GM23338 (cell line): Measurements from ENCODE around the gene MRGPRG. TPM values are rescaled to one million over a fixed set of nuclear protein-coding genes. Genes with fewer than 3 reads are reported as not detected.

Source experiments
- CREB1 ChIP-seq: fragments of 250-450 bp; sonication (Bioruptor Pico); IDR thresholded peaks from 2 replicates; pipeline ENCODE4 v1.5.0; 2020; ENCODE audit warnings: low read depth, mild to moderate bottlenecking, moderate library complexity
- POLR2AphosphoS5 ChIP-seq: IDR thresholded peaks from 2 replicates; pipeline ENCODE4 v1.6.1; 2016; ENCODE audit warnings: antibody characterized with exemption, low read depth
- STAT1 ChIP-seq: IDR thresholded peaks from one replicate; pipeline ENCODE4 v1.6.1; 2016; ENCODE audit warnings: antibody characterized with exemption; ENCODE audit not compliant: unreplicated experiment
- ZNF114 ChIP-seq: fragments of 250-450 bp; sonication (Bioruptor Pico); IDR thresholded peaks from 2 replicates; pipeline ENCODE4 v1.5.0; 2020; ENCODE audit warnings: mild to moderate bottlenecking, moderate library complexity
- ZNF331 ChIP-seq: fragments of 250-450 bp; sonication (Bioruptor Pico); IDR thresholded peaks from 2 replicates; pipeline ENCODE4 v1.5.0; 2020; ENCODE audit warnings: low read depth, mild to moderate bottlenecking, moderate library complexity
- polyA plus RNA-seq: library from polyadenylated mRNA; unstranded; fragments of >200 nt; fragmentation: Nextera tagmentation; extraction: Ambion mirVana; gene quantifications from 2 replicates; pipeline ENCODE4 v1.2.1, GENCODE V29; 2016
- total RNA-seq: library from RNA; depleted of rRNA; stranded (reverse); fragments of >200 nt; shearing (Covaris generic); gene quantifications from 2 replicates; pipeline ENCODE4 v1.2.3, GENCODE V29; 2014
- TF ChIP-seq, protein P1 (sequence below): fragments of 250-450 bp; sonication (Bioruptor Pico); IDR thresholded peaks from 2 replicates; pipeline ENCODE4 v1.5.0; 2020; ENCODE audit warnings: mild to moderate bottlenecking, moderate library complexity
- TF ChIP-seq, protein P2 (sequence below): IDR thresholded peaks from one replicate; pipeline ENCODE4 v1.6.1; 2018; ENCODE audit warnings: antibody characterized with exemption; ENCODE audit not compliant: unreplicated experiment
- TF ChIP-seq, protein P3 (sequence below): IDR thresholded peaks from 2 replicates; pipeline ENCODE4 v1.6.1; 2016; ENCODE audit warnings: antibody characterized with exemption

MRGPRG gene
- total and polyA plus RNA-seq, 2 experiments from 2014 or later = not detected

GRCh38 chr11:3176487-3176886, 42.1 kb downstream of the MRGPRG start (continued):
- TF ChIP-seq, protein P1, sequence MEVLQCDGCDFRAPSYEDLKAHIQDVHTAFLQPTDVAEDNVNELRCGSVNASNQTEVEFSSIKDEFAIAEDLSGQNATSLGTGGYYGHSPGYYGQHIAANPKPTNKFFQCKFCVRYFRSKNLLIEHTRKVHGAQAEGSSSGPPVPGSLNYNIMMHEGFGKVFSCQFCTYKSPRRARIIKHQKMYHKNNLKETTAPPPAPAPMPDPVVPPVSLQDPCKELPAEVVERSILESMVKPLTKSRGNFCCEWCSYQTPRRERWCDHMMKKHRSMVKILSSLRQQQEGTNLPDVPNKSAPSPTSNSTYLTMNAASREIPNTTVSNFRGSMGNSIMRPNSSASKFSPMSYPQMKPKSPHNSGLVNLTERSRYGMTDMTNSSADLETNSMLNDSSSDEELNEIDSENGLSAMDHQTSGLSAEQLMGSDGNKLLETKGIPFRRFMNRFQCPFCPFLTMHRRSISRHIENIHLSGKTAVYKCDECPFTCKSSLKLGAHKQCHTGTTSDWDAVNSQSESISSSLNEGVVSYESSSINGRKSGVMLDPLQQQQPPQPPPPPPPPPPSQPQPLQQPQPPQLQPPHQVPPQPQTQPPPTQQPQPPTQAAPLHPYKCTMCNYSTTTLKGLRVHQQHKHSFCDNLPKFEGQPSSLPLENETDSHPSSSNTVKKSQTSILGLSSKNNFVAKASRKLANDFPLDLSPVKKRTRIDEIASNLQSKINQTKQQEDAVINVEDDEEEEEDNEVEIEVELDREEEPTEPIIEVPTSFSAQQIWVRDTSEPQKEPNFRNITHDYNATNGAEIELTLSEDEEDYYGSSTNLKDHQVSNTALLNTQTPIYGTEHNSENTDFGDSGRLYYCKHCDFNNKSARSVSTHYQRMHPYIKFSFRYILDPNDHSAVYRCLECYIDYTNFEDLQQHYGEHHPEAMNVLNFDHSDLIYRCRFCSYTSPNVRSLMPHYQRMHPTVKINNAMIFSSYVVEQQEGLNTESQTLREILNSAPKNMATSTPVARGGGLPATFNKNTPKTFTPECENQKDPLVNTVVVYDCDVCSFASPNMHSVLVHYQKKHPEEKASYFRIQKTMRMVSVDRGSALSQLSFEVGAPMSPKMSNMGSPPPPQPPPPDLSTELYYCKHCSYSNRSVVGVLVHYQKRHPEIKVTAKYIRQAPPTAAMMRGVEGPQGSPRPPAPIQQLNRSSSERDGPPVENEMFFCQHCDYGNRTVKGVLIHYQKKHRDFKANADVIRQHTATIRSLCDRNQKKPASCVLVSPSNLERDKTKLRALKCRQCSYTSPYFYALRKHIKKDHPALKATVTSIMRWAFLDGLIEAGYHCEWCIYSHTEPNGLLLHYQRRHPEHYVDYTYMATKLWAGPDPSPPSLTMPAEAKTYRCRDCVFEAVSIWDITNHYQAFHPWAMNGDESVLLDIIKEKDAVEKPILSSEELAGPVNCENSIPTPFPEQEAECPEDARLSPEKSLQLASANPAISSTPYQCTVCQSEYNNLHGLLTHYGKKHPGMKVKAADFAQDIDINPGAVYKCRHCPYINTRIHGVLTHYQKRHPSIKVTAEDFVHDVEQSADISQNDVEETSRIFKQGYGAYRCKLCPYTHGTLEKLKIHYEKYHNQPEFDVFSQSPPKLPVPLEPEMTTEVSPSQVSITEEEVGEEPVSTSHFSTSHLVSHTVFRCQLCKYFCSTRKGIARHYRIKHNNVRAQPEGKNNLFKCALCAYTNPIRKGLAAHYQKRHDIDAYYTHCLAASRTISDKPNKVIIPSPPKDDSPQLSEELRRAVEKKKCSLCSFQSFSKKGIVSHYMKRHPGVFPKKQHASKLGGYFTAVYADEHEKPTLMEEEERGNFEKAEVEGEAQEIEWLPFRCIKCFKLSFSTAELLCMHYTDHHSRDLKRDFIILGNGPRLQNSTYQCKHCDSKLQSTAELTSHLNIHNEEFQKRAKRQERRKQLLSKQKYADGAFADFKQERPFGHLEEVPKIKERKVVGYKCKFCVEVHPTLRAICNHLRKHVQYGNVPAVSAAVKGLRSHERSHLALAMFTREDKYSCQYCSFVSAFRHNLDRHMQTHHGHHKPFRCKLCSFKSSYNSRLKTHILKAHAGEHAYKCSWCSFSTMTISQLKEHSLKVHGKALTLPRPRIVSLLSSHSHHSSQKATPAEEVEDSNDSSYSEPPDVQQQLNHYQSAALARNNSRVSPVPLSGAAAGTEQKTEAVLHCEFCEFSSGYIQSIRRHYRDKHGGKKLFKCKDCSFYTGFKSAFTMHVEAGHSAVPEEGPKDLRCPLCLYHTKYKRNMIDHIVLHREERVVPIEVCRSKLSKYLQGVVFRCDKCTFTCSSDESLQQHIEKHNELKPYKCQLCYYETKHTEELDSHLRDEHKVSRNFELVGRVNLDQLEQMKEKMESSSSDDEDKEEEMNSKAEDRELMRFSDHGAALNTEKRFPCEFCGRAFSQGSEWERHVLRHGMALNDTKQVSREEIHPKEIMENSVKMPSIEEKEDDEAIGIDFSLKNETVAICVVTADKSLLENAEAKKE = no peak
- TF ChIP-seq STAT1 (no peak), ZNF331 (CRISPR knock-in tag) (no peak), POLR2AphosphoS5 (no peak), ZNF114 (CRISPR knock-in tag) (no peak), CREB1 (CRISPR knock-in tag) (no peak)
- TF ChIP-seq, protein P2, sequence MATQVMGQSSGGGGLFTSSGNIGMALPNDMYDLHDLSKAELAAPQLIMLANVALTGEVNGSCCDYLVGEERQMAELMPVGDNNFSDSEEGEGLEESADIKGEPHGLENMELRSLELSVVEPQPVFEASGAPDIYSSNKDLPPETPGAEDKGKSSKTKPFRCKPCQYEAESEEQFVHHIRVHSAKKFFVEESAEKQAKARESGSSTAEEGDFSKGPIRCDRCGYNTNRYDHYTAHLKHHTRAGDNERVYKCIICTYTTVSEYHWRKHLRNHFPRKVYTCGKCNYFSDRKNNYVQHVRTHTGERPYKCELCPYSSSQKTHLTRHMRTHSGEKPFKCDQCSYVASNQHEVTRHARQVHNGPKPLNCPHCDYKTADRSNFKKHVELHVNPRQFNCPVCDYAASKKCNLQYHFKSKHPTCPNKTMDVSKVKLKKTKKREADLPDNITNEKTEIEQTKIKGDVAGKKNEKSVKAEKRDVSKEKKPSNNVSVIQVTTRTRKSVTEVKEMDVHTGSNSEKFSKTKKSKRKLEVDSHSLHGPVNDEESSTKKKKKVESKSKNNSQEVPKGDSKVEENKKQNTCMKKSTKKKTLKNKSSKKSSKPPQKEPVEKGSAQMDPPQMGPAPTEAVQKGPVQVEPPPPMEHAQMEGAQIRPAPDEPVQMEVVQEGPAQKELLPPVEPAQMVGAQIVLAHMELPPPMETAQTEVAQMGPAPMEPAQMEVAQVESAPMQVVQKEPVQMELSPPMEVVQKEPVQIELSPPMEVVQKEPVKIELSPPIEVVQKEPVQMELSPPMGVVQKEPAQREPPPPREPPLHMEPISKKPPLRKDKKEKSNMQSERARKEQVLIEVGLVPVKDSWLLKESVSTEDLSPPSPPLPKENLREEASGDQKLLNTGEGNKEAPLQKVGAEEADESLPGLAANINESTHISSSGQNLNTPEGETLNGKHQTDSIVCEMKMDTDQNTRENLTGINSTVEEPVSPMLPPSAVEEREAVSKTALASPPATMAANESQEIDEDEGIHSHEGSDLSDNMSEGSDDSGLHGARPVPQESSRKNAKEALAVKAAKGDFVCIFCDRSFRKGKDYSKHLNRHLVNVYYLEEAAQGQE = no peak
- TF ChIP-seq, protein P3, sequence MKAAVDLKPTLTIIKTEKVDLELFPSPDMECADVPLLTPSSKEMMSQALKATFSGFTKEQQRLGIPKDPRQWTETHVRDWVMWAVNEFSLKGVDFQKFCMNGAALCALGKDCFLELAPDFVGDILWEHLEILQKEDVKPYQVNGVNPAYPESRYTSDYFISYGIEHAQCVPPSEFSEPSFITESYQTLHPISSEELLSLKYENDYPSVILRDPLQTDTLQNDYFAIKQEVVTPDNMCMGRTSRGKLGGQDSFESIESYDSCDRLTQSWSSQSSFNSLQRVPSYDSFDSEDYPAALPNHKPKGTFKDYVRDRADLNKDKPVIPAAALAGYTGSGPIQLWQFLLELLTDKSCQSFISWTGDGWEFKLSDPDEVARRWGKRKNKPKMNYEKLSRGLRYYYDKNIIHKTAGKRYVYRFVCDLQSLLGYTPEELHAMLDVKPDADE = no peak
